WTC11 (cell line): ENCODE measurements around the gene PGP. TPM values are rescaled to one million over a fixed set of nuclear protein-coding genes. Genes with fewer than 3 reads are reported as not detected.

ENCODE experiments used
- ATAC-seq: fragments of 200-7000 bp; cut with Tn5 transposase; 2 replicates; pipeline ENCODE4 v1.10.0; 2021; ENCODE audit warnings: mild to moderate bottlenecking, moderate library complexity
- CTCF ChIA-PET: fragments of 300-600 bp; sonication (Branson Sonifier 250); formaldehyde crosslinking; loops from one replicate; lab custom pipeline; 2021; ENCODE audit warnings: antibody characterized with exemption; lab: Charles Lee
- POLR2A ChIA-PET: fragments of 350-600 bp; sonication (Branson Sonifier 250); formaldehyde crosslinking; loops from one replicate; lab custom pipeline; 2021; ENCODE audit warnings: antibody characterized with exemption; lab: Charles Lee
- DNase-seq: peaks from one replicate; pipeline ENCODE4 v3.0.0; 2021; ENCODE audit warnings: low spot score
- H3K27ac Mint-ChIP-seq: 2 replicates; pipeline ENCODE4 v1.8.0; 2021; ENCODE audit warnings: mixed read lengths
- H3K27me3 Mint-ChIP-seq: 2 replicates; pipeline ENCODE4 v1.8.0; 2021; ENCODE audit warnings: low read depth, mild to moderate bottlenecking, moderate library complexity, mixed read lengths
- H3K36me3 Mint-ChIP-seq: 2 replicates; pipeline ENCODE4 v1.8.0; 2021; ENCODE audit warnings: mixed read lengths
- H3K4me1 Mint-ChIP-seq: 2 replicates; pipeline ENCODE4 v1.8.0; 2022; ENCODE audit warnings: mixed read lengths
- H3K4me3 Mint-ChIP-seq: 2 replicates; pipeline ENCODE4 v1.8.0; 2021; ENCODE audit warnings: mild to moderate bottlenecking, moderate library complexity, mixed read lengths
- H3K9me3 Mint-ChIP-seq: 2 replicates; pipeline ENCODE4 v1.8.0; 2021; ENCODE audit warnings: mixed read lengths
- ARID4B ChIP-seq: sonication (generic); formaldehyde crosslinking; IDR thresholded peaks from 2 replicates; pipeline ENCODE4 v1.8.0; 2023; ENCODE audit warnings: missing genetic modification reagents, mild to moderate bottlenecking, borderline replicate concordance
- ATF6 ChIP-seq: sonication (generic); formaldehyde crosslinking; IDR thresholded peaks from 2 replicates; pipeline ENCODE4 v1.8.1; 2023; ENCODE audit warnings: mild to moderate bottlenecking, missing genetic modification reagents
- EMX1 ChIP-seq: fragments of 250-450 bp; sonication (Bioruptor Pico); IDR thresholded peaks from 2 replicates; pipeline ENCODE4 v1.8.0; 2021; ENCODE audit warnings: mild to moderate bottlenecking
- FOXP1 ChIP-seq: sonication (generic); formaldehyde crosslinking; IDR thresholded peaks from 2 replicates; pipeline ENCODE4 v1.8.0; 2022; ENCODE audit warnings: missing genetic modification reagents, mild to moderate bottlenecking, moderate library complexity, borderline replicate concordance
- HMGA2 ChIP-seq: fragments of 250-450 bp; sonication (Bioruptor Pico); IDR thresholded peaks from 2 replicates; pipeline ENCODE4 v1.4.0; 2021; ENCODE audit warnings: mild to moderate bottlenecking, moderate library complexity
- KAT7 ChIP-seq: sonication (generic); formaldehyde crosslinking; IDR thresholded peaks from 2 replicates; pipeline ENCODE4 v1.8.1; 2023; ENCODE audit warnings: missing genetic modification reagents, mild to moderate bottlenecking, borderline replicate concordance
- NFATC4 ChIP-seq: fragments of 250-450 bp; sonication (Bioruptor Pico); IDR thresholded peaks from 2 replicates; pipeline ENCODE4 v1.9.0; 2021; ENCODE audit warnings: mild to moderate bottlenecking
- PRDM15 ChIP-seq: sonication (generic); formaldehyde crosslinking; IDR thresholded peaks from 2 replicates; pipeline ENCODE4 v1.8.0; 2022; ENCODE audit warnings: missing genetic modification reagents
- ZNF416 ChIP-seq: fragments of 250-450 bp; sonication (Bioruptor Pico); IDR thresholded peaks from 2 replicates; pipeline ENCODE4 v1.9.0; 2021; ENCODE audit warnings: mild to moderate bottlenecking, inconsistent platforms
- ZNF512 ChIP-seq: sonication (generic); formaldehyde crosslinking; IDR thresholded peaks from 2 replicates; pipeline ENCODE4 v1.8.1; 2022; ENCODE audit warnings: missing genetic modification reagents, borderline replicate concordance
- total RNA-seq: library from RNA; stranded (reverse); gene quantifications from 3 replicates; pipeline ENCODE4 v1.2.3, GENCODE V29; 2021

The PGP gene
- total RNA-seq, 1 experiment from 2014 or later: 39.5 TPM

GRCh38 chr16:2232094-2232990, 17.7 kb upstream of the PGP start:
- Mint-ChIP-seq H3K27me3 (peaks cover 12% of the 10 kb centered on the region), H3K4me3 (no peak overlapping the region), H3K36me3 (peaks cover 3% of the 10 kb centered on the region; the same call in 1 of the 2 replicates), H3K9me3 (no peaks in the 10 kb centered on the region), H3K4me1 (no peaks in the 10 kb centered on the region), H3K27ac (no peak overlapping the region)
- TF ChIP-seq ATF6 (CRISPR knock-in tag): no peak
- no peak for TF ChIP-seq HMGA2 (CRISPR knock-in tag)
- no peak for TF ChIP-seq FOXP1 (CRISPR knock-in tag)
- TF ChIP-seq ARID4B: no peak
- TF ChIP-seq NFATC4 (CRISPR knock-in tag): no peak
- no peak for TF ChIP-seq ZNF416
- ATAC-seq (no peak), DNase-seq (no peak)
- ChIA-PET CTCF (no interaction called here), POLR2A (no interaction called here)

- POLR2A ChIA-PET: no interaction called here
- DNase-seq (no peak), ATAC-seq (no peak)
- Mint-ChIP-seq H3K27ac (no peak overlapping the region), H3K4me3 (no peak overlapping the region), H3K27me3 (peaks cover 3% of the 10 kb centered on the region; the same call in 1 of the 2 replicates), H3K9me3 (no peaks in the 10 kb centered on the region), H3K36me3 (peaks cover 3% of the 10 kb centered on the region; the same call in 1 of the 2 replicates), H3K4me1 (no peaks in the 10 kb centered on the region)
- TF ChIP-seq EMX1: no peak
- TF ChIP-seq KAT7 (CRISPR knock-in tag): no peak
- TF ChIP-seq ZNF512: no peak
- no peak for TF ChIP-seq PRDM15 (CRISPR knock-in tag)
- CTCF ChIA-PET: no interaction called here
These were observed 16.6 kb upstream of the PGP start for GRCh38 chr16:2231016-2231931.
